ENCODE data around the gene RNF17. TPM values are rescaled to one million over a fixed set of nuclear protein-coding genes. Genes with fewer than 3 reads are reported as not detected.

Gene RNF17
- total RNA-seq, 3 donors from 2014 or later = 0.29 TPM; not detected in 2

- H3K36me3 ChIP-seq = no peaks in the 10 kb centered on the region
- H3K27ac ChIP-seq = no peak overlapping the region
- H3K4me1 ChIP-seq = no peaks in the 10 kb centered on the region
- no peaks in the 10 kb centered on the region for H3K27me3 ChIP-seq
- no peaks in the 10 kb centered on the region for H3K9me3 ChIP-seq
- intact Hi-C loops (cut with DNase I; ENCODE audit: low total_unique reads) = no loop called here
- TF ChIP-seq POLR2AphosphoS5 (IDR thresholded peaks at IDR 0.05) = no peak
- H3K4me3 ChIP-seq = no peak overlapping the region
- DNase-seq (ENCODE audit: low spot score in 2 of 2) = no peak
Measured at GRCh38 chr13:24875566-24875965, 111.6 kb downstream of the RNF17 start.

GRCh38 chr13:24877531-24877930 lies 113.6 kb downstream of the RNF17 start:
- H3K27ac ChIP-seq = no peak overlapping the region
- no peak for DNase-seq (ENCODE audit: low spot score in 2 of 2)
- intact Hi-C loops (cut with DNase I; ENCODE audit: low total_unique reads) = no loop called here
- no peaks in the 10 kb centered on the region for H3K4me1 ChIP-seq
- H3K9me3 ChIP-seq = no peaks in the 10 kb centered on the region
- no peaks in the 10 kb centered on the region for H3K36me3 ChIP-seq
- TF ChIP-seq POLR2AphosphoS5 (IDR thresholded peaks at IDR 0.05) (no peak), POLR2A (IDR thresholded peaks at IDR 0.05) (no peak), CTCF (IDR thresholded peaks at IDR 0.05) (no peak)
- H3K27me3 ChIP-seq = no peaks in the 10 kb centered on the region
- H3K4me3 ChIP-seq = no peak overlapping the region

- no peak for TF ChIP-seq POLR2A (IDR thresholded peaks at IDR 0.05)
- TF ChIP-seq CTCF (IDR thresholded peaks at IDR 0.05) = no peak
- TF ChIP-seq POLR2AphosphoS5 (IDR thresholded peaks at IDR 0.05) = no peak
- no peak overlapping the region for H3K27ac ChIP-seq
- H3K27me3 ChIP-seq = no peaks in the 10 kb centered on the region
- H3K4me1 ChIP-seq = no peaks in the 10 kb centered on the region
- intact Hi-C loops (cut with DNase I; ENCODE audit: low total_unique reads) = no loop called here
- DNase-seq (ENCODE audit: low spot score in 2 of 2) = no peak
- no peaks in the 10 kb centered on the region for H3K36me3 ChIP-seq
- H3K9me3 ChIP-seq = no peaks in the 10 kb centered on the region
- H3K4me3 ChIP-seq = no peak overlapping the region
Measured at GRCh38 chr13:24878340-24878739, 114.4 kb downstream of the RNF17 start.

- H3K4me1 ChIP-seq = no peaks in the 10 kb centered on the region
- no peak for DNase-seq (ENCODE audit: low spot score in 2 of 2)
- TF ChIP-seq CTCF (IDR thresholded peaks at IDR 0.05) (no peak), POLR2A (IDR thresholded peaks at IDR 0.05) (no peak), POLR2AphosphoS5 (IDR thresholded peaks at IDR 0.05) (no peak)
- H3K9me3 ChIP-seq = no peaks in the 10 kb centered on the region
- H3K27ac ChIP-seq = no peak overlapping the region
- no peak overlapping the region for H3K4me3 ChIP-seq
- H3K36me3 ChIP-seq = no peaks in the 10 kb centered on the region
- H3K27me3 ChIP-seq = no peaks in the 10 kb centered on the region
- intact Hi-C loops (cut with DNase I; ENCODE audit: low total_unique reads) = no loop called here
Measured at GRCh38 chr13:24882665-24883064, 118.7 kb downstream of the RNF17 start.

GRCh38 chr13:24887759-24888158 lies 123.8 kb downstream of the RNF17 start:
- Histone ChIP-seq H3K4me3 (no peak overlapping the region), H3K36me3 (no peaks in the 10 kb centered on the region)
- intact Hi-C loops (cut with DNase I; ENCODE audit: low total_unique reads) = no loop called here

More at GRCh38 chr13:24887759-24888158, 123.8 kb downstream of the RNF17 start:
- no peak for DNase-seq (ENCODE audit: low spot score in 2 of 2)
- Histone ChIP-seq H3K9me3 (no peaks in the 10 kb centered on the region), H3K4me1 (no peaks in the 10 kb centered on the region), H3K27me3 (no peaks in the 10 kb centered on the region), H3K27ac (no peak overlapping the region)
- TF ChIP-seq POLR2A (IDR thresholded peaks at IDR 0.05) (no peak), POLR2AphosphoS5 (IDR thresholded peaks at IDR 0.05) (no peak), CTCF (IDR thresholded peaks at IDR 0.05) (no peak)
